NB4 (cell line): ENCODE results near the gene CCDC187.

ENCODE experiments used
- MAX ChIP-seq: IDR thresholded peaks from 2 replicates; pipeline ENCODE4 v1.6.1; 2011; ENCODE audit warnings: low read depth, low read length
- MYC ChIP-seq: IDR thresholded peaks from 2 replicates; pipeline ENCODE4 v1.6.1; 2011; ENCODE audit warnings: low read depth, low read length
- TF ChIP-seq, protein P1 (sequence below): IDR thresholded peaks from one replicate; pipeline ENCODE4 v1.5.1; 2012; ENCODE audit warnings: low read depth, low read length

GRCh38 chr9:136244122-136244968, 59.5 kb downstream of the CCDC187 start:
- TF ChIP-seq, protein P1, sequence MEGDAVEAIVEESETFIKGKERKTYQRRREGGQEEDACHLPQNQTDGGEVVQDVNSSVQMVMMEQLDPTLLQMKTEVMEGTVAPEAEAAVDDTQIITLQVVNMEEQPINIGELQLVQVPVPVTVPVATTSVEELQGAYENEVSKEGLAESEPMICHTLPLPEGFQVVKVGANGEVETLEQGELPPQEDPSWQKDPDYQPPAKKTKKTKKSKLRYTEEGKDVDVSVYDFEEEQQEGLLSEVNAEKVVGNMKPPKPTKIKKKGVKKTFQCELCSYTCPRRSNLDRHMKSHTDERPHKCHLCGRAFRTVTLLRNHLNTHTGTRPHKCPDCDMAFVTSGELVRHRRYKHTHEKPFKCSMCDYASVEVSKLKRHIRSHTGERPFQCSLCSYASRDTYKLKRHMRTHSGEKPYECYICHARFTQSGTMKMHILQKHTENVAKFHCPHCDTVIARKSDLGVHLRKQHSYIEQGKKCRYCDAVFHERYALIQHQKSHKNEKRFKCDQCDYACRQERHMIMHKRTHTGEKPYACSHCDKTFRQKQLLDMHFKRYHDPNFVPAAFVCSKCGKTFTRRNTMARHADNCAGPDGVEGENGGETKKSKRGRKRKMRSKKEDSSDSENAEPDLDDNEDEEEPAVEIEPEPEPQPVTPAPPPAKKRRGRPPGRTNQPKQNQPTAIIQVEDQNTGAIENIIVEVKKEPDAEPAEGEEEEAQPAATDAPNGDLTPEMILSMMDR: no peak
- TF ChIP-seq MYC (no peak), MAX (no peak)
